Esophagus muscularis mucosa (tissue), 4 donors: ENCODE results near the gene RPL41.

Source experiments
- EP300 ChIP-seq: sonication (generic); formaldehyde crosslinking; IDR thresholded peaks from one replicate; pipeline ENCODE4 v1.6.1; 2017; ENCODE audit warnings: antibody characterized with exemption
- POLR2A ChIP-seq: fragments of 450-650 bp; IDR thresholded peaks from one replicate; pipeline ENCODE4 v1.6.1; 2017; ENCODE audit warnings: antibody characterized with exemption, moderate library complexity, mild to moderate bottlenecking, low read depth
- TF ChIP-seq, protein P1 (sequence below), 3 experiments: fragments of 200-600 bp in 2 of 3; fragments of 450-650 bp in 1 of 3; sonication (generic) in 2 of 3; IDR thresholded peaks; one replicate each; pipeline ENCODE4 v1.5.1; 2017 to 2019; ENCODE audit warnings: antibody characterized with exemption in 3 of 3, mild to moderate bottlenecking in 2 of 3, moderate library complexity in 1 of 3

DNA sequence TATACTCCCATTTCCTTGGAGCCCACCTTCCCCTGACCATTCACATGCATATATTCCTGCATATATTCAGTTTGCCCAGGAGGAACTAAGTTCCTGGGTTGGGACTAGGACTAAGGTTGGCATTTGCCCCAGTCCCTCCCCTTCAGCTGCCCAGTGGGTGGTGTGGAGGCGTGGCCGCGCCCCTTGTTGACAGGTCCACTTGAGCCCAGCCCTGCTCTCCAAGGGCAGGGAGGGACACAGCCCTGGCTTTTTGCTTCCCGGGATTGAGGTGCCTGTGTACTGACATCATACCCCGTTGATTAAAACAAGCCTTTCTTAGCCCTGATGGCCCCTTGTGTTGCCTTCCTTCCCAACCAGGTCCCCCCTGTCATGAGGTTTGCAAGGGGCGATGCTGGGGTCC lies 29.2 kb upstream of the RPL41 start:
- TF ChIP-seq, protein P1, sequence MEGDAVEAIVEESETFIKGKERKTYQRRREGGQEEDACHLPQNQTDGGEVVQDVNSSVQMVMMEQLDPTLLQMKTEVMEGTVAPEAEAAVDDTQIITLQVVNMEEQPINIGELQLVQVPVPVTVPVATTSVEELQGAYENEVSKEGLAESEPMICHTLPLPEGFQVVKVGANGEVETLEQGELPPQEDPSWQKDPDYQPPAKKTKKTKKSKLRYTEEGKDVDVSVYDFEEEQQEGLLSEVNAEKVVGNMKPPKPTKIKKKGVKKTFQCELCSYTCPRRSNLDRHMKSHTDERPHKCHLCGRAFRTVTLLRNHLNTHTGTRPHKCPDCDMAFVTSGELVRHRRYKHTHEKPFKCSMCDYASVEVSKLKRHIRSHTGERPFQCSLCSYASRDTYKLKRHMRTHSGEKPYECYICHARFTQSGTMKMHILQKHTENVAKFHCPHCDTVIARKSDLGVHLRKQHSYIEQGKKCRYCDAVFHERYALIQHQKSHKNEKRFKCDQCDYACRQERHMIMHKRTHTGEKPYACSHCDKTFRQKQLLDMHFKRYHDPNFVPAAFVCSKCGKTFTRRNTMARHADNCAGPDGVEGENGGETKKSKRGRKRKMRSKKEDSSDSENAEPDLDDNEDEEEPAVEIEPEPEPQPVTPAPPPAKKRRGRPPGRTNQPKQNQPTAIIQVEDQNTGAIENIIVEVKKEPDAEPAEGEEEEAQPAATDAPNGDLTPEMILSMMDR (IDR thresholded peaks at IDR 0.05) = no peak
- no peak for TF ChIP-seq POLR2A
- TF ChIP-seq EP300 = no peak
